Measurements from ENCODE around the gene ACSM4. TPM values are rescaled to one million over a fixed set of nuclear protein-coding genes. Genes with fewer than 3 reads are reported as not detected.

ACSM4 gene
- total RNA-seq: not detected
- not detected for polyA plus RNA-seq

GRCh38 chr12:7303772-7304171 lies at the start of gene ACSM4:
Gene ACSM4, plus strand, starts transcription at chr12:7304072. Its CDS starts 260 bp downstream, at chr12:7304332.
- H3K27ac ChIP-seq: no peak within 1 kb of the TSS
- DNase-seq: no peak
- intact Hi-C loops (cut with DNase I): no loop called here
- TF ChIP-seq CTCF (IDR thresholded peaks at IDR 0.05): no peak
- no peaks in the 10 kb centered on the region for H3K9me3 ChIP-seq
- no peak for FAIRE-seq
- no peaks in the 10 kb centered on the region for H3K4me1 ChIP-seq
- ATAC-seq: no peak
- no peaks in the 10 kb centered on the region for H3K36me3 ChIP-seq
- peaks cover 0 to 5% (median 0%) of the 10 kb centered on the region in 4 donors for H3K27me3 ChIP-seq
- 64 to 71% methylated on average over 3 of the region's 3 CpGs for WGBS, 2 donors
- no peak within 1 kb of the TSS for H3K4me3 ChIP-seq

GRCh38 chr12:7259060-7259459 lies 44.8 kb upstream of the ACSM4 start:
- FAIRE-seq (no peak), DNase-seq (no peak), ATAC-seq (no peak)
- Histone ChIP-seq H3K9me3 (no peaks in the 10 kb centered on the region), H3K27ac (no peak overlapping the region), H3K4me1 (no peaks in the 10 kb centered on the region), H3K27me3 (no peaks in the 10 kb centered on the region), H3K36me3 (no peaks in the 10 kb centered on the region), H3K4me3 (no peak overlapping the region)
- no peak for TF ChIP-seq CTCF (IDR thresholded peaks at IDR 0.05)
- intact Hi-C loops (cut with DNase I): no loop called here
- 76 to 85% methylated on average over 1 of the region's 1 CpG for WGBS, 2 donors

- no peak for FAIRE-seq
- no peaks in the 10 kb centered on the region for H3K36me3 ChIP-seq
- DNase-seq: no peak
- H3K4me3 ChIP-seq: no peak overlapping the region
- no peak overlapping the region for H3K27ac ChIP-seq
- H3K27me3 ChIP-seq: no peaks in the 10 kb centered on the region
- intact Hi-C loops (cut with DNase I): no loop called here
- H3K9me3 ChIP-seq: no peaks in the 10 kb centered on the region
- no peaks in the 10 kb centered on the region for H3K4me1 ChIP-seq
- TF ChIP-seq CTCF (IDR thresholded peaks at IDR 0.05): no peak
- no peak for ATAC-seq
Measured at GRCh38 chr12:7264538-7264937, 39.3 kb upstream of the ACSM4 start.

- ATAC-seq (no peak), DNase-seq (no peak), FAIRE-seq (no peak)
- Histone ChIP-seq H3K4me3 (no peak overlapping the region), H3K9me3 (no peaks in the 10 kb centered on the region), H3K27ac (no peak overlapping the region), H3K27me3 (no peaks in the 10 kb centered on the region), H3K36me3 (no peaks in the 10 kb centered on the region), H3K4me1 (no peaks in the 10 kb centered on the region)
- no peak for TF ChIP-seq CTCF (IDR thresholded peaks at IDR 0.05)
- intact Hi-C loops (cut with DNase I): no loop called here
- WGBS, 2 donors: 84% methylated on average over 4 of the region's 4 CpGs
Measured at GRCh38 chr12:7265251-7265650, 38.6 kb upstream of the ACSM4 start.

GRCh38 chr12:7269273-7269672 lies 34.6 kb upstream of the ACSM4 start:
- Histone ChIP-seq H3K36me3 (no peaks in the 10 kb centered on the region), H3K4me3 (no peak overlapping the region), H3K4me1 (no peaks in the 10 kb centered on the region), H3K27me3 (no peaks in the 10 kb centered on the region), H3K27ac (no peak overlapping the region), H3K9me3 (no peaks in the 10 kb centered on the region)
- FAIRE-seq (no peak), ATAC-seq (no peak), DNase-seq (no peak)
- intact Hi-C loops (cut with DNase I): no loop called here
- TF ChIP-seq CTCF (IDR thresholded peaks at IDR 0.05): no peak
- WGBS, 2 donors: 48 to 67% methylated on average over 5 of the region's 5 CpGs

All from pancreas (tissue), 10 donors.